OCI-LY3 (cell line): ENCODE measurements around the gene TANGO6.

Experiments used
- EZH2phosphoT487 ChIP-seq: fragments of 200-600 bp; shearing (Covaris generic); IDR thresholded peaks from 2 replicates; pipeline ENCODE4 v1.6.1; 2018; ENCODE audit warnings: antibody characterized with exemption, mixed run types, low read depth
- TF ChIP-seq, protein P1 (sequence below): fragments of 200-600, 300-600 bp; sonication (generic); IDR thresholded peaks from 2 replicates; pipeline ENCODE4 v1.5.1; 2014; ENCODE audit warnings: antibody characterized with exemption, low read length, low read depth

DNA sequence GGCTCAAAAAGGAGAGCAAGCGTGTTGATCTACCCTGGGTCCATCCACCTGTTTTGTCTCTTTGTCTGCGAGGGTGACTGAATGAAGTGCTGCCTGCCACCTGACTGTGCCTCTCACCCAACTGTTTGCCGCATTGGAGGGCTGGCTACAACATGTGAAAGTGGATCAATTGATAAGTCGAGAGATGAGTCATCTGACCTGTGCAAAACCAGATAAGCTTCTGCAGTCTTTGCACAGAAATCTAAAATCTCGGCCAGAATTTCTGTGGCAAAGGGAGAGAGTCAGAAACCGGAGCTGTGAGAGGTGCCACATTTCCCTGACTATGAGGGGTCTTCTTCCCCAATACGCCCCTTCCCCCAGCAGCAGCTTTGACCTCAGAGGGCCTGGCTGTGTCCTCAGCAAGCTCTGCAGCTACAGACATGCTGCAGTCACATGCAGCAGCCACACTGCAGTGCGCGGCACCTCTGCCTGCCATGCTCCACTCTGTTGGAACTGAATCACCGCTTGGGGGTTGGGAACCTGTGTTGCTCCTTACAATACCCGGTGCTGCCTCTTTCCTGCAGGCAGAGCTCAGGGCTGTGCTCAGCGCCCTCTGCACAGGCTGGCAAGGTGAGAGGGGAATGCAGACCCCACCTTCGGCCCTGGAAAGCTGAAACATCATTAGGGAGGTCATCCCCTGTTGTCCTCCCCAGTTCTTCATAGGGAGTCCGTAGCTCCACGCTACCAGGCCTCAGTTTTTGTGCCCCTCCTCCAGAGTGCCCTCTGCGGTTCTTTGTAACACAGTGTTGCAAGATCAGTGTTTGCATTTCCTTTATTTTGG lies 246.0 kb downstream of the TANGO6 start:
- TF ChIP-seq, protein P1, sequence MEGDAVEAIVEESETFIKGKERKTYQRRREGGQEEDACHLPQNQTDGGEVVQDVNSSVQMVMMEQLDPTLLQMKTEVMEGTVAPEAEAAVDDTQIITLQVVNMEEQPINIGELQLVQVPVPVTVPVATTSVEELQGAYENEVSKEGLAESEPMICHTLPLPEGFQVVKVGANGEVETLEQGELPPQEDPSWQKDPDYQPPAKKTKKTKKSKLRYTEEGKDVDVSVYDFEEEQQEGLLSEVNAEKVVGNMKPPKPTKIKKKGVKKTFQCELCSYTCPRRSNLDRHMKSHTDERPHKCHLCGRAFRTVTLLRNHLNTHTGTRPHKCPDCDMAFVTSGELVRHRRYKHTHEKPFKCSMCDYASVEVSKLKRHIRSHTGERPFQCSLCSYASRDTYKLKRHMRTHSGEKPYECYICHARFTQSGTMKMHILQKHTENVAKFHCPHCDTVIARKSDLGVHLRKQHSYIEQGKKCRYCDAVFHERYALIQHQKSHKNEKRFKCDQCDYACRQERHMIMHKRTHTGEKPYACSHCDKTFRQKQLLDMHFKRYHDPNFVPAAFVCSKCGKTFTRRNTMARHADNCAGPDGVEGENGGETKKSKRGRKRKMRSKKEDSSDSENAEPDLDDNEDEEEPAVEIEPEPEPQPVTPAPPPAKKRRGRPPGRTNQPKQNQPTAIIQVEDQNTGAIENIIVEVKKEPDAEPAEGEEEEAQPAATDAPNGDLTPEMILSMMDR: no peak
- TF ChIP-seq EZH2phosphoT487: no peak
